K562 (cell line): ENCODE results near the gene TTC31. TPM values are rescaled to one million over a fixed set of nuclear protein-coding genes. Genes with fewer than 3 reads are reported as not detected.
A peak's percentile ranks its signal among the peaks of the same experiment; 100 is the strongest.

Experiments
- AFF4 ChIP-seq: sonication (generic); formaldehyde crosslinking; IDR thresholded peaks from 2 replicates; pipeline ENCODE4 v1.8.0; 2023; ENCODE audit warnings: mild to moderate bottlenecking, missing genetic modification reagents
- ATF6 ChIP-seq: sonication (generic); formaldehyde crosslinking; IDR thresholded peaks from 2 replicates; pipeline ENCODE4 v1.4.0; 2020; ENCODE audit warnings: mild to moderate bottlenecking, missing genetic modification reagents
- FOSL1 ChIP-seq: fragments of 200-800 bp; sonication (Bioruptor generic); conservative IDR thresholded peaks from 2 replicates; pipeline ENCODE4 v1.6.1; 2016; ENCODE audit warnings: missing genetic modification characterization, missing compliant biosample characterization
- HDAC1 ChIP-seq, 2 experiments: fragments of 450-650 bp; IDR thresholded peaks; 2 replicates each; pipeline ENCODE4 v1.6.1; 2016 to 2017; ENCODE audit warnings: inconsistent platforms in 1 of 2, mild to moderate bottlenecking in 1 of 2, moderate library complexity in 1 of 2
- IRF2 ChIP-seq: sonication (generic); formaldehyde crosslinking; IDR thresholded peaks from 2 replicates; pipeline ENCODE4 v1.8.1; 2022; ENCODE audit warnings: mild to moderate bottlenecking, missing genetic modification reagents
- MTA2 ChIP-seq: fragments of 450-650 bp; IDR thresholded peaks from 2 replicates; pipeline ENCODE4 v1.6.1; 2016; ENCODE audit warnings: low read depth
- MTA3 ChIP-seq: fragments of 450-650 bp; formaldehyde crosslinking; IDR thresholded peaks from 2 replicates; pipeline ENCODE4 v1.6.1; 2017; ENCODE audit warnings: mild to moderate bottlenecking, borderline replicate concordance
- STAT5B ChIP-seq: fragments of 250-450 bp; sonication (Bioruptor Pico); IDR thresholded peaks from 2 replicates; pipeline ENCODE4 v1.8.0; 2021; ENCODE audit warnings: mild to moderate bottlenecking, inconsistent platforms
- ZFP91 ChIP-seq: sonication (generic); formaldehyde crosslinking; IDR thresholded peaks from 2 replicates; pipeline ENCODE4 v1.8.0; 2022; ENCODE audit warnings: mild to moderate bottlenecking, missing genetic modification reagents
- ZNF561 ChIP-seq: fragments of 450-650 bp; formaldehyde crosslinking; conservative IDR thresholded peaks from 2 replicates; pipeline ENCODE4 v1.4.0; 2020; ENCODE audit warnings: mild to moderate bottlenecking, moderate library complexity
- ZNF785 ChIP-seq: fragments of 250-450 bp; sonication (Bioruptor Pico); IDR thresholded peaks from 2 replicates; pipeline ENCODE4 v1.4.0; 2020; ENCODE audit warnings: mild to moderate bottlenecking
- polyA plus RNA-seq, 8 experiments: library from polyadenylated mRNA; depleted of rRNA in 4 of 8; stranded (reverse) in 5 of 8; unstranded in 3 of 8; fragments of >200 nt; fragmentation: Nextera tagmentation in 2 of 8; fragmentation: Illumina TruSeq in 1 of 8; extraction: Ambion mirVana in 2 of 8; extraction: Trizol in 1 of 8; gene quantifications; 2 replicates each; pipeline versions ENCODE4 v1.2.1 to v1.2.3, GENCODE V29; 2011 to 2014; ENCODE audit warnings: inconsistent platforms in 1 of 8, missing spikeins in 1 of 8
- total RNA-seq, 7 experiments: library from RNA; depleted of rRNA in 6 of 7; stranded (reverse); fragments of >200 nt in 6 of 7; fragmentation: Illumina TruSeq in 2 of 7; extraction: Trizol in 2 of 7; gene quantifications; 2 replicates each; pipeline versions ENCODE4 v1.2.1 to v1.2.3, GENCODE V29; 2011 to 2021; ENCODE audit warnings: low replicate concordance in 1 of 7
- TF ChIP-seq, protein P1 (sequence below): fragments of 450-650 bp; IDR thresholded peaks from 2 replicates; pipeline ENCODE4 v1.6.1; 2016; ENCODE audit warnings: borderline replicate concordance
- TF ChIP-seq, protein P2 (sequence below): fragments of 250-450 bp; sonication (Bioruptor Pico); IDR thresholded peaks from 2 replicates; pipeline ENCODE4 v1.4.0; 2020
- TF ChIP-seq, protein P3 (sequence below): fragments of 450-650 bp; IDR thresholded peaks from one replicate; pipeline ENCODE4 v1.6.1; 2018; ENCODE audit warnings: mild to moderate bottlenecking, moderate library complexity; ENCODE audit not compliant: partially characterized antibody

The TTC31 gene
- total and polyA plus RNA-seq, 9 of the 15 experiments (the other 6 are each of a cell fraction or from before 2014, with no cell fraction given): 4.7 to 30.5 (median 15.9) TPM

- TF ChIP-seq AFF4 (CRISPR knock-in tag) (peak; percentile 88; the same call in 1 of the 2 replicates), ZNF785 (no peak), ZFP91 (CRISPR knock-in tag) (no peak; the same call in 1 of the 2 replicates), STAT5B (CRISPR knock-in tag) (no peak), HDAC1 (IDR thresholded peaks at IDR 0.05) (peak; percentile 75 to 98; a peak in 3 of 4 replicates), MTA3 (peak; percentile 88; the same call in 1 of the 2 replicates), IRF2 (CRISPR knock-in tag) (no peak), FOSL1 (tag) (peak; percentile 82), ZNF561 (CRISPR knock-in tag) (no peak), ATF6 (peak; percentile 47), MTA2 (peak; percentile 64)
- TF ChIP-seq, protein P1, sequence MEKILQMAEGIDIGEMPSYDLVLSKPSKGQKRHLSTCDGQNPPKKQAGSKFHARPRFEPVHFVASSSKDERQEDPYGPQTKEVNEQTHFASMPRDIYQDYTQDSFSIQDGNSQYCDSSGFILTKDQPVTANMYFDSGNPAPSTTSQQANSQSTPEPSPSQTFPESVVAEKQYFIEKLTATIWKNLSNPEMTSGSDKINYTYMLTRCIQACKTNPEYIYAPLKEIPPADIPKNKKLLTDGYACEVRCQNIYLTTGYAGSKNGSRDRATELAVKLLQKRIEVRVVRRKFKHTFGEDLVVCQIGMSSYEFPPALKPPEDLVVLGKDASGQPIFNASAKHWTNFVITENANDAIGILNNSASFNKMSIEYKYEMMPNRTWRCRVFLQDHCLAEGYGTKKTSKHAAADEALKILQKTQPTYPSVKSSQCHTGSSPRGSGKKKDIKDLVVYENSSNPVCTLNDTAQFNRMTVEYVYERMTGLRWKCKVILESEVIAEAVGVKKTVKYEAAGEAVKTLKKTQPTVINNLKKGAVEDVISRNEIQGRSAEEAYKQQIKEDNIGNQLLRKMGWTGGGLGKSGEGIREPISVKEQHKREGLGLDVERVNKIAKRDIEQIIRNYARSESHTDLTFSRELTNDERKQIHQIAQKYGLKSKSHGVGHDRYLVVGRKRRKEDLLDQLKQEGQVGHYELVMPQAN: peak; percentile 98
- TF ChIP-seq, protein P2, sequence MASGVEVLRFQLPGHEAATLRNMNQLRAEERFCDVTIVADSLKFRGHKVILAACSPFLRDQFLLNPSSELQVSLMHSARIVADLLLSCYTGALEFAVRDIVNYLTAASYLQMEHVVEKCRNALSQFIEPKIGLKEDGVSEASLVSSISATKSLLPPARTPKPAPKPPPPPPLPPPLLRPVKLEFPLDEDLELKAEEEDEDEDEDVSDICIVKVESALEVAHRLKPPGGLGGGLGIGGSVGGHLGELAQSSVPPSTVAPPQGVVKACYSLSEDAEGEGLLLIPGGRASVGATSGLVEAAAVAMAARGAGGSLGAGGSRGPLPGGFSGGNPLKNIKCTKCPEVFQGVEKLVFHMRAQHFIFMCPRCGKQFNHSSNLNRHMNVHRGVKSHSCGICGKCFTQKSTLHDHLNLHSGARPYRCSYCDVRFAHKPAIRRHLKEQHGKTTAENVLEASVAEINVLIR (CRISPR knock-in tag): 0 out of 2 replicates have a peak, but pooled peaks have one; percentile 62
- TF ChIP-seq, protein P3, sequence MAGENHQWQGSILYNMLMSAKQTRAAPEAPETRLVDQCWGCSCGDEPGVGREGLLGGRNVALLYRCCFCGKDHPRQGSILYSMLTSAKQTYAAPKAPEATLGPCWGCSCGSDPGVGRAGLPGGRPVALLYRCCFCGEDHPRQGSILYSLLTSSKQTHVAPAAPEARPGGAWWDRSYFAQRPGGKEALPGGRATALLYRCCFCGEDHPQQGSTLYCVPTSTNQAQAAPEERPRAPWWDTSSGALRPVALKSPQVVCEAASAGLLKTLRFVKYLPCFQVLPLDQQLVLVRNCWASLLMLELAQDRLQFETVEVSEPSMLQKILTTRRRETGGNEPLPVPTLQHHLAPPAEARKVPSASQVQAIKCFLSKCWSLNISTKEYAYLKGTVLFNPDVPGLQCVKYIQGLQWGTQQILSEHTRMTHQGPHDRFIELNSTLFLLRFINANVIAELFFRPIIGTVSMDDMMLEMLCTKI: no peak
Observed at GRCh38 chr2:74454654-74455511, 28.0 kb upstream of the TTC31 start, which contains the start of gene INO80B (continued).
